Activated CD8-positive, alpha-beta memory T cell treated with anti-CD3 and anti-CD28 coated beads for 4 hours (primary cell): ENCODE measurements around the gene EFR3B.

Source experiments
- DNase-seq, 2 donors: peaks; one replicate each; pipeline ENCODE4 v3.0.0-alpha.2; 2020; ENCODE audit warnings: low read depth in 2 of 2

EFR3B gene

GRCh38 chr2:25034081-25034480 is 7.8 kb upstream of the EFR3B start:
- DNase-seq, result no peak

GRCh38 chr2:25035537-25036220 is 6.2 kb upstream of the EFR3B start:
- no peak for DNase-seq

GRCh38 chr2:25036221-25036559 is 5.7 kb upstream of the EFR3B start:
- DNase-seq, result no peak

- DNase-seq, result no peak
Observed at GRCh38 chr2:25039126-25039525, 2.8 kb upstream of the EFR3B start.

- DNase-seq, result no peak
Observed at GRCh38 chr2:25041307-25041927, 459 bp upstream of the EFR3B start.

GRCh38 chr2:25042321-25043240 is 705 bp downstream of the EFR3B start:
- no peak for DNase-seq

GRCh38 chr2:25043241-25043867 is 1.5 kb downstream of the EFR3B start:
- peak in 1 of 2 donors; percentile 29 for DNase-seq

- DNase-seq, result no peak
Observed at GRCh38 chr2:25044011-25044410, 2.1 kb downstream of the EFR3B start.

- DNase-seq, result no peak
Observed at GRCh38 chr2:25044990-25045389, 3.1 kb downstream of the EFR3B start.

- no peak for DNase-seq
Observed at GRCh38 chr2:25049422-25049821, 7.5 kb downstream of the EFR3B start.

- no peak for DNase-seq
Observed at GRCh38 chr2:25050128-25050527, 8.3 kb downstream of the EFR3B start.

- DNase-seq, result no peak
Observed at GRCh38 chr2:25053041-25053440, 11.2 kb downstream of the EFR3B start.

- no peak for DNase-seq
Observed at GRCh38 chr2:25054720-25055119, 12.8 kb downstream of the EFR3B start.

GRCh38 chr2:25055376-25055920 is 13.6 kb downstream of the EFR3B start:
- DNase-seq, result no peak

GRCh38 chr2:25056098-25056821 is 14.4 kb downstream of the EFR3B start:
- DNase-seq, result no peak

GRCh38 chr2:25062511-25062917 is 20.6 kb downstream of the EFR3B start:
- no peak for DNase-seq

- DNase-seq, result no peak
Observed at GRCh38 chr2:25063876-25064660, 22.2 kb downstream of the EFR3B start.

- DNase-seq, result no peak
Observed at GRCh38 chr2:25065768-25066167, 23.9 kb downstream of the EFR3B start.

GRCh38 chr2:25066455-25066854 is 24.6 kb downstream of the EFR3B start:
- no peak for DNase-seq

GRCh38 chr2:25068217-25068616 is 26.3 kb downstream of the EFR3B start:
- no peak for DNase-seq
